ENCODE data around the gene WWP2. TPM values are rescaled to one million over a fixed set of nuclear protein-coding genes. Genes with fewer than 3 reads are reported as not detected.

Gene WWP2
- total and polyA plus RNA-seq, 7 donors = 11.4 to 59.0 (median 23.9) TPM

- Histone ChIP-seq H3K9me3 (no peaks in the 10 kb centered on the region), H3K27me3 (no peaks in the 10 kb centered on the region), H3K4me3 (no peak overlapping the region), H3K4me1 (peaks cover 0 to 6% (median 0%) of the 10 kb centered on the region in 4 donors), H3K36me3 (no peaks in the 10 kb centered on the region), H3K27ac (peak overlapping the region in 2 of 4 donors; percentile 35 to 48)
- no peak for DNase-seq
- intact Hi-C loops (cut with DNase I) = no loop called here
- WGBS, 2 donors = 93 to 100% methylated on average over 1 of the region's 1 CpG
- no peak for TF ChIP-seq EP300 (IDR thresholded peaks at IDR 0.05)
- no peak for TF ChIP-seq POLR2A (IDR thresholded peaks at IDR 0.05)
- no peak for TF ChIP-seq CTCF (IDR thresholded peaks at IDR 0.05)
Observed at GRCh38 chr16:69918241-69918640, 156.1 kb downstream of the WWP2 start.

- DNase-seq = no peak
- WGBS, 2 donors = 84 to 95% methylated on average over 2 of the region's 2 CpGs
- Histone ChIP-seq H3K4me3 (no peak overlapping the region), H3K27me3 (no peaks in the 10 kb centered on the region), H3K9me3 (no peaks in the 10 kb centered on the region), H3K27ac (no peak overlapping the region), H3K36me3 (no peaks in the 10 kb centered on the region), H3K4me1 (peaks cover 0 to 21% (median 8%) of the 10 kb centered on the region in 4 donors)
- intact Hi-C loops (cut with DNase I) = no loop called here
- TF ChIP-seq EP300 (IDR thresholded peaks at IDR 0.05) = no peak
- TF ChIP-seq CTCF (IDR thresholded peaks at IDR 0.05) = no peak
- no peak for TF ChIP-seq POLR2A (IDR thresholded peaks at IDR 0.05)
- no peak for TF ChIP-seq POLR2AphosphoS5 (IDR thresholded peaks at IDR 0.05)
Observed at GRCh38 chr16:69921127-69921526, 159.0 kb downstream of the WWP2 start.

- no peaks in the 10 kb centered on the region for H3K9me3 ChIP-seq
- no peak overlapping the region for H3K27ac ChIP-seq
- no peak for TF ChIP-seq CTCF (IDR thresholded peaks at IDR 0.05)
- no peak for TF ChIP-seq POLR2AphosphoS5 (IDR thresholded peaks at IDR 0.05)
- TF ChIP-seq POLR2A (IDR thresholded peaks at IDR 0.05) = no peak
- no peak for TF ChIP-seq EP300 (IDR thresholded peaks at IDR 0.05)
- intact Hi-C loops (cut with DNase I) = no loop called here
- H3K4me1 ChIP-seq = peaks cover 0 to 25% (median 13%) of the 10 kb centered on the region in 4 donors
- H3K27me3 ChIP-seq = no peaks in the 10 kb centered on the region
- H3K4me3 ChIP-seq = no peak overlapping the region
- 96 to 97% methylated on average over 6 of the region's 6 CpGs for WGBS, 2 donors
- no peaks in the 10 kb centered on the region for H3K36me3 ChIP-seq
- DNase-seq = no peak
Observed at GRCh38 chr16:69922200-69922599, 160.1 kb downstream of the WWP2 start.

- no peaks in the 10 kb centered on the region for H3K27me3 ChIP-seq
- H3K4me1 ChIP-seq = peaks cover 0 to 28% (median 13%) of the 10 kb centered on the region in 4 donors
- no peak for DNase-seq
- 92 to 95% methylated on average over 11 of the region's 11 CpGs for WGBS, 2 donors
- peak overlapping the region; percentile 65 to 73 (median 70) for H3K27ac ChIP-seq
- H3K9me3 ChIP-seq = no peaks in the 10 kb centered on the region
- no peak overlapping the region for H3K4me3 ChIP-seq
- TF ChIP-seq EP300 (IDR thresholded peaks at IDR 0.05) (no peak), POLR2AphosphoS5 (IDR thresholded peaks at IDR 0.05) (no peak), POLR2A (IDR thresholded peaks at IDR 0.05) (no peak), CTCF (IDR thresholded peaks at IDR 0.05) (no peak)
- peaks cover 0 to under 1% (median 0%) of the 10 kb centered on the region in 4 donors for H3K36me3 ChIP-seq
- intact Hi-C loops (cut with DNase I) = no loop called here
Observed at GRCh38 chr16:69924041-69924775, 162.1 kb downstream of the WWP2 start.

Measured in sigmoid colon (tissue), 7 donors.